Activated CD4-positive, alpha-beta T cell treated with anti-CD3 and anti-CD28 coated beads for 48 hours (primary cell): ENCODE results near the gene DNASE2B.
A peak's percentile ranks its signal among the peaks of the same experiment; 100 is the strongest.

Source experiments
- DNase-seq: peaks from one replicate; pipeline ENCODE4 v3.0.0-alpha.2; 2020

DNASE2B gene

DNA sequence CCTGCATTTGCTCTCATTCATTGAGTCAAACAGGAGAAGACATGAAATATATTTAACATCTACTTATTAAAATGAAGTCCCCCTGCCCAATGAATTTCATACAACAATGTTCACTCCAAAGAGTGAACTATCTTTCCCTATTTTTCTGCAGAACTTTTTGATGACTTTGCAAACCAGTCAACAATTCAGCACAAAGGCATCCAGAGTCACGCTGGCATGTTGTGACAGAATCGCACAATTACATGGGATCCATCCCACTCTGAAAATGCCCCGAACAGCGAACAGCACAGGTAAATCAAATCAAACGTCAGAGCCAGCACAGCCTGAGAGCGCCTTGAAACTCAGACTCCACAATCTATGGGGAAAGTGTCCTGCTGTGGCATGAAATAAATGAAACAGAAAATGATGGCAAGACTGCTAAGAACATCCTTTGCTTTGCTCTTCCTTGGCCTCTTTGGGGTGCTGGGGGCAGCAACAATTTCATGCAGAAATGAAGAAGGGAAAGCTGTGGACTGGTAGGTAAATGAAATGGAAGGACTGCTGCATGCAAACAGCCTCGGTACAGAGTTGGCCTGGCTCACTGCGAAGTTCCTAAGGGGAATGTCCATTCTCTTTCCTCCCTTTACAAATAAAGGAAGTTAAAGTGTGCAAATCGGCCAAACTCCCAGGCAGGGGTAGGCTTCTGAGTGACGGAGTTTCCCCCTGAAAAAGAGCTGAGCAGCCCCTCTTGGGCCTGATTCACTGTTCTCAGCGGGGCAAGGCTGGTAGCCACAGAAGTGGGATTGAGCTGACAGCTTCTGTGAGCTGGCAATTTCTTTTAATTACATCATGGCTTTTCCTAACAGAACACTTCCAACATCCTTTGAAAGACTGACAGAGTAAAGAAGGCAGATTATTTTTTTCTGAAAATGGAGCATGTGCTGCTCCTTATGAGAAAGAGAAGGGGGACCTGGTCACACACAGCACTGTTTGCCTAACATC lies at the start of gene DNASE2B:
Gene DNASE2B (plus strand): TSS at position 310 of the 981 bp plus-strand sequence. CDS start 81 bp downstream, at position 391.
- no peak for DNase-seq

- no peak for DNase-seq
Measured at GRCh38 chr1:84348759-84349158, 49.5 kb upstream of the DNASE2B start.

- no peak for DNase-seq
Measured at GRCh38 chr1:84350104-84350503, 48.2 kb upstream of the DNASE2B start.

DNA sequence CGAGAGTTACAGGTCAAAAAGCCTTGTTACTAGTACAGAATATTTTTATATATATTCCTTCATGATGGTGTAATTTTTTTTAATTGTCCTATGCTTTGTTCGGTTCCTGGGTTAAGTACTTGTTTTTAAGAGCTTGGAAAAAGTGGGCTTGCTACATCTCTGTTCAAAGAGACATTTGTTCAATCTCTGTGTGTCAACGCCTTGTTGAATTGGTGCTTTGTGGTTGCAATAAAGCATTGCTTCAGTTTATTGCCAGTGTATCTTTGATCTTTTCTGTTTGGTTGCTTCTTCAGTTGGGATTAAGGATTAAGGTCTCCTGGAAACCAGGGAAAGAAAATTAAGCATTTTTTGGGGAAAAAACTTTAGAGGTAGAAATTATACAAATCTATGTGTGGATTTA lies 47.7 kb upstream of the DNASE2B start:
- no peak for DNase-seq

DNA sequence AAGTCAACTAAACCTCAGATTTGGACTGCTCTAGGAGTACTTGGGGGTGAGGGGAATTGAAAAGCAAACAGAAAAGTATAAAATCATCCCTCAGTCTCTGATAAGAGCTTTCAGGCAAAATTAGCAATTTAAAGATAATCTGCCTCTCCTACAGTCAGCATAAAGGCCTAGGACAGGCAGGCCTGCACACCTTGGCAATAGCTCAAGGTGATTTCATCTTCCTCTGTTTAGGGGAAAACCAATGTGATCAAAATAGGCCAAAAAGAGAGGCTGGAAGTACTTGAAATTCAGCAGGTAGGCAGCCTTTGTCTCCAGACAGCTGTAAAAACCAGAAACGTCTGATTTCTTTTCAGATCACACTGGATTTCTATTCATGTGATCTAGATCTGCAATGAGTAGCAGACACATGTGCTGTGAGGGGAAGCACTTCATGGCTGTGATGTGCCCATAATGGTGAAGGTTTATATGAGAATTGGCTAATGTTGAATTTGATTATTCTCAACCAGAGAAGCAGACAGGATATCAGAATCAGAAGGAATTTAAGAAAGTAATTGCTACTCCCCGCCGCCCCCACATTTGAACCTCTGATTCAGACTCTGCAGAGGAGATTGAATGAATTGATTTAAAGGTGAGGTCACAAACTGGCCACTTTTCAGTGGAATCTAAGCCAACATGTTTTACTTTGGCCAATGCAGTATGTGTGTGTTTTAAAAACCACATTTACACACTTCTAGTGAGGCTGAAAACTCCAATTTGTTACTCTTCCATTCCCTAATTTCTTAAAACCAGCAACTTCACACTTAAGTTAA lies 45.8 kb upstream of the DNASE2B start:
- no peak for DNase-seq

DNA sequence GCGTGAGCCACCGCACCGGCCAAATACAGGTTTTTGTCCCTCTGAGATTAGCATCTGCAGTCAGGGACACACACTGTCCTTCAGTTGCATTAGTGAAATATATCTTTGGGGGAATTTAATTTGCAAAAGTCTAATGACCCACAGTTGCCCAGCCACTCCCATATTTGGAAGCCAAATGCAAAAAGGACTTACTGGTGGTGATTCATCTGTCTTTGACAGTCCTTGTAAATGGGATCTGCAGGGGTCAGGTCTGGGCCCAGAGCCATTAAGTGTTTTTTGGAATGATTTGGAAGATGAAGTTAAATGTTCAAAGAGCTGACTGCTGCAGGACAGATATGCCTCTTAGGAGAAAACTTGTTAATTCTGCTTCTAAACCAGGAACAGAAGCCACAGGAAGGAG lies 44.6 kb upstream of the DNASE2B start:
- DNase-seq = no peak

- DNase-seq = no peak
Measured at GRCh38 chr1:84355556-84355955, 42.7 kb upstream of the DNASE2B start.

GRCh38 chr1:84356881-84357280 lies 41.4 kb upstream of the DNASE2B start:
- DNase-seq = no peak

- no peak for DNase-seq
Measured at GRCh38 chr1:84358695-84359094, 39.6 kb upstream of the DNASE2B start.

DNA sequence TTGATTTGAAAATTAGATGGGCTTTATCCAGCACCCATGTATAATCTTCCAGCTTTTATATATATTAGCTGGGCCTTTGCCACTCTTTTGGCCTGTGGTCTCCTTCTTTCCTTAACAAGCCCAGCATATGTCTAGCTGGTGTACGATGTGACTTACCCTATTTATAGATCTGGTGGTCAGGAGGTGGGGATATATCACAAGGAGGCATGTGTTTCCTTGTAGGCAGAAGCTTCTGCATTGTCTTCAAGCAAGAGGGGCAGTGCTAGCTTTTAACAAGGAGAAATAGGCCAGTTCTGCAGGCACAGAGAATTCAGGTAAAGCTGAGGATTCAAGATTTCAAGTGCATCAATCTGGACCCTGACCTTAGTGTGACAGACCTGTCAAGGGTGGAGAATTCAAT lies 38.0 kb upstream of the DNASE2B start:
- DNase-seq = no peak

- no peak for DNase-seq
Measured at GRCh38 chr1:84361796-84362195, 36.5 kb upstream of the DNASE2B start.

DNA sequence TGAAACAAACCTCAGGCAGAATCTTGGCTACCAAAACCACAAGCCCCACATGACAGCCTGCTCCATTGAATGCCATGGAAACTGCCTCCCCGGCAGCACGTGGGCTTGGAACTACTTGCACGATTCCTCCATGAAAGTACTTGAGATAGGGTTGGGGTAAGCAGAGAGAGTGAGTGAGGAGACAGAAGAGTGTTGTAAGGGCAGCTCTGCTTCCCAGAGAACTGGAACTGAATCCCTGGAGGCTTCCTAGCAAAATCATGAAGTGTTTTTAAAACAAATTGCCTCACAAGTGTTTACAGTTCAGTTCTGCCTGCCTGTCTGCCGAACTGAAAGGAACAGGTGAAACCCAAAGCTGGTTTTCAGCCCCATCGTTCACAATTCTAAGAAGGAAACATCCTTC lies 35.3 kb upstream of the DNASE2B start:
- DNase-seq = no peak

- no peak for DNase-seq
Measured at GRCh38 chr1:84363622-84364021, 34.7 kb upstream of the DNASE2B start.

DNA sequence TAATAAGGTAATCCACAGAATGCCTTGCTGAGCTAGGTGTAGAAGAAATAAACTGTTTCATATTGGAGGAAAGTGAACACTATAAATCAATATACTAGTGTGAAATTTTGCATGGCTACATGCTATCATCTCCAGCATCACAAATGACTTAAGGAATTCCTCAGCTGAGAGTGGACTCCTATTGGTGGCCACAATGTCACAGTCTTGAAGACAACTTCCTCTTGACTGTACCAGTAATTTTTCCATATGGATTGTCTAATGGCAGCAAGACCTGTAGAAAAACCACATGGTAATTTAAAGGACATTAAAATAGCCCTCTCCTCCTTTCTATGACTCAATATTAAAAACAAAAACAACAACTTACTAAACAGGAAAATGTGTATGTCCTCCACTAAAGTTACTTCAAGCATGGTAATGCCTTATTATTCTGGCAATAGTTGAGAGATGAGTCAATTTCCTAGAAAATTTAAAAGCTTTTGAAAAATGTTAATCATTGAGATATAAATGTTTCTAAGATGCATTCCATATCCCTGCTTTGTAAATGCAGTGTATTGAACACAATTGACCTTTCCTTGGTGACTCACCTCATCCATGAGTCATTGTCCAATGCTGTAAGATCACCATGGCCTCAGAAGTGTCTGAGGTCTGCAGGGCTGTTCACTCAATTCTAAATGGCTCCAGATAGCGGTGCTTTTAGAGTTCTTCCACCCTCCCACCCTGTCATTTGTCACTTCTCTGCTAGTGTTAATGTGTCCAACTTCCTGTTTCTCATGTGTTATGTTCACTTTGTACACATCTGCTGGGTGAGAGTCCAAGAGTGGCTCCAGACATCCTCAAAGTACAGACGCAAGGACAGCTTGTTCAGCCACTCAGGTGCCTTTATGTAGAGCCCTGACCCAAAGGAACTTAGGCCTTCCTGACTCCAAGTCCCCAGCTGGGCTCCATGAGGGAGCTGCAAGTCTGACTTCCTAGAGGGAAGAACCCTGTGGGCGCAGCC lies 32.8 kb upstream of the DNASE2B start:
- peak; percentile 12 for DNase-seq

DNA sequence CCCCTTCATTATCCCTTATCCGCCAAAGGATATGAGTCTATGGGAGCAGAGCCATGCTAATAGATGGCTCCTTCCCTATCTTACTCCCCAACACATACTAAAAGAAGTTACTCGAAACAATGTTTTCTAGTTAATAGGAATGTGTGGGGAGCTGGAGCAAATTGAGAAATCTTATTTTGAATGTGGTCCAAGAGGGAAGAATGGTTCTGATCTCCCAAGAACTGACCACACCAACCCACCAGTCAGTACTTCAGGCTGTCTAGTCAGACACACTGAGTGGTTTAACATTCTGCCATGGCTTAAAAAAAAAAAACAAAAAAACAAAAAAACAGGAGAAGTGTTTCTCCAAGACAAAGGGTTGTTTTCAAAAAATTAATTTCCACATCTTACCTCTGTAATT lies 31.5 kb upstream of the DNASE2B start:
- DNase-seq = no peak

- no peak for DNase-seq
Measured at GRCh38 chr1:84367219-84367618, 31.1 kb upstream of the DNASE2B start.

- no peak for DNase-seq
Measured at GRCh38 chr1:84368441-84368840, 29.8 kb upstream of the DNASE2B start.

- DNase-seq = no peak
Measured at GRCh38 chr1:84370266-84370665, 28.0 kb upstream of the DNASE2B start.

DNA sequence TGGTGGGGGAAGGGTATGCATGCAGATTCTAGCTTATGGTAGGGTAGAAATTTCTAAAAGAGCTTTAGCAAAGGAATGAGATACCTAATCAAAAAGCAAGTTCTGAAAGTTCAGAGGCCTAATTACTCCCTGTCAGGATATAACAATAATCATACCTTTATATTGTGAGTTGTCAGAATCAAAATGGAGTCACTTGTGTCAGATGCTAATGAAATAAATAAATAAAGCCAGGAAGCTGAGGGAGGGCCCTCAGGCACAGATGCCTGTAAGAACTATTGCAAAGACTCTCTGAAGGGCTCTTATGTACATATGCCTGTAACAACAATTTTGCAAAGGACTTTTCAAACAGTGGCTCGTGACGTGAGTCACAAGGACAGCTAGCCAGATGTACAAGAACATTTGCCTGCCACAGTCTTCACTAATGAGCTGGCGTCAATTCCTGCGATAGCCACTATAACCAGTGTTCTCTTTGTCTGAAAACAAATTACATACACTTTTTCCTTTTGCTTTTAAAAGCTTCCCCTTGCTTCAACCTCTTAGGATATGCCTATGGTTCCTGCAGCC lies 27.4 kb upstream of the DNASE2B start:
- DNase-seq = no peak

DNA sequence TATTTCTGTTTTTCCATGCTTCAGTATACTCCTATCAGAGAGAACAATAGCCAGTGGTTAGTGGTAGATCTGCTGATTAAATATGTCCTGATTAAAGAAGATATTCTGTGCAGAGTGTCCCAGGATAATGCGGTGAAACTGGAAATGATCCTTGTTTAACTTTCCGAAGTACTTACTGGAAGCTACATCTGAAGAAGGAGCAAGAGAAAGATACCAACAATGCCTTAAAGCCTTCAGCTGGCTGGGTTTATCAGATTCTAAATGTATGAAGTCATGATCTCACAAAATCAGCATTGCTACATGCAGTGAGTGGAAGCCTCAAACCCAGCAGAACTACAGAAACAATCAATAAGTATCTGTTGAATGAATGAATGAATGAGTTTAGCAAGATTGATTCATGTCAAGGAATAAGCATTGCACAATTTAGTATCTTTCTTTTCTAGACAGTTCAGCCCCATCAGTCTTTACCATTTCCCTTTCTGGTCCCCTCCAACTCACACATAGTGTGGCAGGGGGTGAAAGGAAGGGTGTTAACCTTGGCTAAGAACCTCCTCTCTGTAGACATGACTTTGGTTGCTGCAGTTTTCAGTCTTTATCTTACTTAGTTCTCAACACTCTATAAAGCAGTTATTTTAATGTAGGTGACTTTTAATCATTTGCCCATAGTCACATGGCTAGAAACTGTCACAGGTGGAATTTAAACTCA lies 24.7 kb upstream of the DNASE2B start:
- DNase-seq = no peak

- no peak for DNase-seq
Measured at GRCh38 chr1:84374991-84375696, 23.1 kb upstream of the DNASE2B start.
